ENCODE results near the gene ITSN1.

The ITSN1 gene

GRCh38 chr21:33931799-33932390 is 289.6 kb downstream of the ITSN1 start:
- DNase-seq (ENCODE audit: low read depth): no peak
- no peak for TF ChIP-seq CTCF (conservative IDR thresholded peaks at IDR 0.05; ENCODE audit: low read depth, low read length)
- no peak overlapping the region for H3K4me3 ChIP-seq (ENCODE audit: low read length)

- no peak for DNase-seq (ENCODE audit: low read depth)
- no peak overlapping the region for H3K4me3 ChIP-seq (ENCODE audit: low read length)
- TF ChIP-seq CTCF (conservative IDR thresholded peaks at IDR 0.05; ENCODE audit: low read depth, low read length): no peak
These were observed 290.4 kb downstream of the ITSN1 start for GRCh38 chr21:33932731-33933130.

- peak; percentile 56 for DNase-seq (ENCODE audit: low read depth)
- no peak overlapping the region for H3K4me3 ChIP-seq (ENCODE audit: low read length)
- TF ChIP-seq CTCF (conservative IDR thresholded peaks at IDR 0.05; ENCODE audit: low read depth, low read length): no peak
These were observed 294.2 kb downstream of the ITSN1 start for GRCh38 chr21:33936301-33937038.

- TF ChIP-seq CTCF (conservative IDR thresholded peaks at IDR 0.05; ENCODE audit: low read depth, low read length): no peak
- DNase-seq (ENCODE audit: low read depth): no peak
- H3K4me3 ChIP-seq (ENCODE audit: low read length): no peak overlapping the region
These were observed 294.8 kb downstream of the ITSN1 start for GRCh38 chr21:33937146-33937545.

- TF ChIP-seq CTCF (conservative IDR thresholded peaks at IDR 0.05; ENCODE audit: low read depth, low read length): no peak
- H3K4me3 ChIP-seq (ENCODE audit: low read length): no peak overlapping the region
- DNase-seq (ENCODE audit: low read depth): no peak
These were observed 295.6 kb downstream of the ITSN1 start for GRCh38 chr21:33937931-33938339.

GRCh38 chr21:33938381-33938780 is 296.1 kb downstream of the ITSN1 start:
- no peak for TF ChIP-seq CTCF (conservative IDR thresholded peaks at IDR 0.05; ENCODE audit: low read depth, low read length)
- H3K4me3 ChIP-seq (ENCODE audit: low read length): no peak overlapping the region
- no peak for DNase-seq (ENCODE audit: low read depth)

- DNase-seq (ENCODE audit: low read depth): peak; percentile 84
- no peak overlapping the region for H3K4me3 ChIP-seq (ENCODE audit: low read length)
- no peak for TF ChIP-seq CTCF (conservative IDR thresholded peaks at IDR 0.05; ENCODE audit: low read depth, low read length)
These were observed 296.9 kb downstream of the ITSN1 start for GRCh38 chr21:33939226-33939625.

All from retinal pigment epithelial cell (primary cell).